ENCODE measurements around the gene MRFAP1.

Gene MRFAP1

DNA sequence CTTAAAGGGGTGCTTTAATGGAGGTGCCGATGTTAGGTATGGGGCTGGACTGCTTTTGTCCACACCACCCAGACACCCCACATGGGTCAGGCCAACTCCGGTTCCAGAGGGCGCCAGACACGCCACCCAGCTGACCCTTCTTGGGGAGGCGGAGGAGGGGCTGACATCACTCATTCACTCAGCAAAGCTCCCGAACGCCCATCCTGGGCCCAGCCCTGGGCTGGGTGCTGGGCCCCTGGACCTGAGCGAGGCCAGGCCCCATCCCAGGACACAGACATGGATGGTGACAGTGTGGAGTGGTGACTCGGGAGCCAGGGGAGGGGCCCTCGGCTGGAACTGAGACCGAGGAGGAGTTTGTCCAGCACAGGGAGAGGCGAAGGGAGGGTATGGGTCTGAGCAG is 37.4 kb upstream of the MRFAP1 start:
- ChIA-PET POLR2A (no interaction called here), CTCF (interaction anchor here (1.2 kb wide), 1 partner anchor 363 kb away, joined by 3 read pairs; no protein-coding TSS in a partner anchor)
- DNase-seq (ENCODE audit: extremely low spot score): no peak
- TF ChIP-seq, protein P1, sequence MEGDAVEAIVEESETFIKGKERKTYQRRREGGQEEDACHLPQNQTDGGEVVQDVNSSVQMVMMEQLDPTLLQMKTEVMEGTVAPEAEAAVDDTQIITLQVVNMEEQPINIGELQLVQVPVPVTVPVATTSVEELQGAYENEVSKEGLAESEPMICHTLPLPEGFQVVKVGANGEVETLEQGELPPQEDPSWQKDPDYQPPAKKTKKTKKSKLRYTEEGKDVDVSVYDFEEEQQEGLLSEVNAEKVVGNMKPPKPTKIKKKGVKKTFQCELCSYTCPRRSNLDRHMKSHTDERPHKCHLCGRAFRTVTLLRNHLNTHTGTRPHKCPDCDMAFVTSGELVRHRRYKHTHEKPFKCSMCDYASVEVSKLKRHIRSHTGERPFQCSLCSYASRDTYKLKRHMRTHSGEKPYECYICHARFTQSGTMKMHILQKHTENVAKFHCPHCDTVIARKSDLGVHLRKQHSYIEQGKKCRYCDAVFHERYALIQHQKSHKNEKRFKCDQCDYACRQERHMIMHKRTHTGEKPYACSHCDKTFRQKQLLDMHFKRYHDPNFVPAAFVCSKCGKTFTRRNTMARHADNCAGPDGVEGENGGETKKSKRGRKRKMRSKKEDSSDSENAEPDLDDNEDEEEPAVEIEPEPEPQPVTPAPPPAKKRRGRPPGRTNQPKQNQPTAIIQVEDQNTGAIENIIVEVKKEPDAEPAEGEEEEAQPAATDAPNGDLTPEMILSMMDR (IDR thresholded peaks at IDR 0.05; ENCODE audit: control extremely low read depth, extremely low read depth, low read depth, missing control alignments): no peak

DNA sequence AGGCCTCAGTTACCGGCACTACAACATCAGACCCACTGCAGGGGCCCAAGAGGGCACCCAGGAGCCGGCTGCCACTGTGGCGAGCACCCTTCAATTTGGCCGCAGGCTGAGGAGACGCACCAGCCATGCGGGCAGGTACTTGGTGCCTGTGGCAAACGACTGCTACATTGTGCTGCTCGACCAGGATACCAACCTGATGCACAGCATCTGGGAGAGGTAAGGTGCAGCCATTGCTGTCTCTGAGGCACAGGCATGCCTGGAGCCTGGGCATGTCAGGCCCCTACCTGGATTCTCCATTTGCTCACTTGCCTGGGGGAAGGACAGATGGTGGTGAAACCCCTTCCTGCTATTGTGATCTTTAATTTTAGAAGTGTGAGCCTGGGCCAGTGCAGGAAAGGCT is 35.4 kb upstream of the MRFAP1 start:
- POLR2A ChIA-PET: no interaction called here
- TF ChIP-seq, protein P1 (IDR thresholded peaks at IDR 0.05; ENCODE audit: control extremely low read depth, extremely low read depth, low read depth, missing control alignments): no peak
- CTCF ChIA-PET: interaction anchor here (1.6 kb wide), 1 partner anchor 16 kb away, joined by 4 read pairs; no protein-coding TSS in a partner anchor
- DNase-seq (ENCODE audit: extremely low spot score): no peak

DNA sequence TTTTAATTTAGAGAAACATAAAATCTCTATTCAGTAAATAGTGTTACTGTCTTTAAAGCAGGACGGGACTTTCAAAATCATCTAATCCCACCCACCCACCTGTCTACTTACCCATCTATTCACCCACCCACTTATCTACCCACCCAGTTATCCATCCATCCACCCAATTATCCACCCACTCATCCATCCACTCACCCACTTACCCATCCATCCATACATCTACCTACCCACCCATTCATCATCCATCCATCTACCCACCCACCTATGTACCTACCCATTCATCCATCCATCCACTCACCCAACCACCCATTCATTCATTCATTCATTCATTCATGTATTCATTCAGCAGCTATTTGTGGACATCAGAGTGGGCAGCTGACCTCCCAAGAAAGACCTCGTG is 34.9 kb upstream of the MRFAP1 start:
- CTCF ChIA-PET: interaction anchor here (1.6 kb wide), 1 partner anchor 16 kb away, joined by 4 read pairs; no protein-coding TSS in a partner anchor
- DNase-seq (ENCODE audit: extremely low spot score): no peak
- POLR2A ChIA-PET: no interaction called here
- TF ChIP-seq, protein P1 (IDR thresholded peaks at IDR 0.05; ENCODE audit: control extremely low read depth, extremely low read depth, low read depth, missing control alignments): no peak

DNA sequence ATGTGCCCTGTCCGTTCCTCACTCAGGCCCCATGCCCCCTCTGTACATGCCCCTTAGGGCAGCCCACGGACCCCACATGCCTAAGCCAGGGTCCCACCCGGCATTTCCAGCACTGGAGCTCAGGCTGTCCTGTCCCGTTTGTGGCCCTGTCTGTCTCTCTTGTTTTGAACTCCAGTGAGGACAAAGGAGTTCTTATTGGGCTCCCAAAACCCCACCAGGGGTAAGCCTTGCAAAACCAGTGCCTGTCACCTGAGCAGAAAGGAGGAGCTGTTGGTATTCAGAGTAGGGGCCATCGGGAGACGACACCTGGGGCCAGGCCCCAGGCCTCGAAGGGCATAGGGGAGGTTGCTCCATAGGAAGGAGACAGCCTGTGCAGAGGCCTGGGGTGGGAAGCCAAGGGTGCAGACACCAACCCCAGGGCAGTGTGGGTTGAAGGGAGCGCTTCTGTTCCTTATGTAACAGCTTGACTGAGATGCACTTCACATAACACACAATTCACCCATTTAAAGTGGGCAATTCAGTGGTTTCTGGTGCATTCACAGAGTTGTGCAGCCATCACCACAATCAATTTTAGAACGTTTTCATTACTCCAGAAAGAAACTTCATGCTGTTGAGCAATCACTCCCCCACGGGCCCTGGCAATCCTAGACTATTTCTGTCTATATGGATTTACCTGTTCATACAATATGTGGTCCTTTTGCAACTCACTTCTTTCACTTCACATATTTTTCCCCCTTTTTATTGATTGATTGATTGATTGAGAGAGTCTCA is 33.8 kb upstream of the MRFAP1 start:
- POLR2A ChIA-PET: no interaction called here
- no peak for DNase-seq (ENCODE audit: extremely low spot score)
- TF ChIP-seq, protein P1 (IDR thresholded peaks at IDR 0.05; ENCODE audit: control extremely low read depth, extremely low read depth, low read depth, missing control alignments): no peak
- CTCF ChIA-PET: interaction anchor here (1.6 to 1.7 kb wide), 2 partner anchors 17 to 59 kb away, joined by 4 read pairs; no protein-coding TSS in a partner anchor

DNA sequence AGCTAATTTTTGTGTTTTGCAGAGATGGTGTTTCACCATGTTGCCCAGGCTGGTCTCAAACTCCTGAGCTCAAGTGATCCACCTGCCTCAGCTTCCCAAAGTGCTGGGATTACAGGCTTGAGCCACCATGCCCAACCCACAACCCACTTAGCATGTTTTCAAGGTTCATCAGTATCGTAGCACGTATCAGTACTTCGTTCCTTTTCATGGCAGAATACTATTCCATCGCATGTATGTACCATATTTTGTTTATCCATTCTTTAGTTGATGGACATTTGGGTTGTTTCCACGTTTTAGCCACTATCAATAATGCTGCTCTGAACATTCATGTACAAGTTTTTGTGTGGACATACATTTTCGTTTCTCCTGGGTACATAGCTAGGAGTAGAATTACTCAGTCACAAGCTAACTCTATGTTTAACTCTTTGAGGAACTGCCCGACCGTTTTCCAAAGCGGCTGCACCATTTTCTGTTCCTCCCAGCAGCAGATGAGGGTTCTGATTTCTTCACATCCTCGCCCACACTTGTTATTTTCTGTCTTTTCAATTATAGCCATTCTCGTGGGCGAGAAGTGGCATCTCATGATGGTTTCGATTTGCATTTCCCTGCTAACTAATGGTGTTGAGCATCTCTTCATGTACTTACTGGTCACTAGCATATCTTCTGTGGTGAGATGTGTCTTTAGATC is 33.0 kb upstream of the MRFAP1 start:
- no peak for DNase-seq (ENCODE audit: extremely low spot score)
- TF ChIP-seq, protein P1 (IDR thresholded peaks at IDR 0.05; ENCODE audit: control extremely low read depth, extremely low read depth, low read depth, missing control alignments): no peak
- CTCF ChIA-PET: interaction anchor here (1.7 kb wide), 1 partner anchor 60 kb away, joined by 4 read pairs; no protein-coding TSS in a partner anchor
- POLR2A ChIA-PET: no interaction called here

DNA sequence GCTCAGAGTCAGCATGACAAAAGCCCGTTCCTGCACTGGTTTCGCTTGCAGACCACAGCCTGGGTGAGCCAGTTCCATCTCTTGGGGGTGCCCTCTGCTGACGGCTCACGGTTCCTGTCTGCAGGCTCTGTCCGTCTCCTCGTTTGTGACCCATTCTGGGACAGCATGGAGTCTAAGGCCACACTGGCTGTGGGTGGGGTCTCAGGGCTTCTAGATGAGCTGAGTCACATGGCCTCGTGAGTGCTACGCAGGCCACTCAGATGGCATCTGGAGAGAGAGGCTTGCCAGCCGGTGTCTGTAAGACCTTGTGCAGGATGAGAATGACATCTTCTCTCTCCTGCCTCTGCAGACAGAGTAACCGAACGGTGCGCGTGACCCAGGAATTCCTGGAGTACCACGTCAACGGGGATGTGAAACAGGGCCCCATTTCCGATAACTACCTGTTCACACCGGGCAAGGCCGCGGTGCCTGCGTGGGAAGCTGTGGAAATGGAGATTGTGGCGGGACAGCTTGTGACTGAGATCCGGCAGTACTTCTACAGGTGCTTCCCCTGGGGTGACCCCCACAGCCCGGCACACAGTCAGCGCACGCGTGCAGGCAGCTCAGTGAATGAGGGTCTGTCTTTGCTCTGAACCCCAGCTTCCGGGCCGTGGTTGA is 31.6 kb upstream of the MRFAP1 start:
- ChIA-PET POLR2A (interaction anchor here (0.5 kb wide), 1 partner anchor 434 kb away, joined by 5 read pairs; the partner anchor contains the start of gene TADA2B), CTCF (no interaction called here)
- DNase-seq (ENCODE audit: extremely low spot score): no peak
- TF ChIP-seq, protein P1 (IDR thresholded peaks at IDR 0.05; ENCODE audit: control extremely low read depth, extremely low read depth, low read depth, missing control alignments): no peak

All from GM10248 (cell line).